ENCODE data around the gene GMEB1. TPM values are rescaled to one million over a fixed set of nuclear protein-coding genes. Genes with fewer than 3 reads are reported as not detected.

Gene GMEB1
- total and polyA plus RNA-seq, 2 donors (not counting 3 experiments of a cell fraction or from before 2014, with no cell fraction given): 8.1 to 16.0 TPM

DNA sequence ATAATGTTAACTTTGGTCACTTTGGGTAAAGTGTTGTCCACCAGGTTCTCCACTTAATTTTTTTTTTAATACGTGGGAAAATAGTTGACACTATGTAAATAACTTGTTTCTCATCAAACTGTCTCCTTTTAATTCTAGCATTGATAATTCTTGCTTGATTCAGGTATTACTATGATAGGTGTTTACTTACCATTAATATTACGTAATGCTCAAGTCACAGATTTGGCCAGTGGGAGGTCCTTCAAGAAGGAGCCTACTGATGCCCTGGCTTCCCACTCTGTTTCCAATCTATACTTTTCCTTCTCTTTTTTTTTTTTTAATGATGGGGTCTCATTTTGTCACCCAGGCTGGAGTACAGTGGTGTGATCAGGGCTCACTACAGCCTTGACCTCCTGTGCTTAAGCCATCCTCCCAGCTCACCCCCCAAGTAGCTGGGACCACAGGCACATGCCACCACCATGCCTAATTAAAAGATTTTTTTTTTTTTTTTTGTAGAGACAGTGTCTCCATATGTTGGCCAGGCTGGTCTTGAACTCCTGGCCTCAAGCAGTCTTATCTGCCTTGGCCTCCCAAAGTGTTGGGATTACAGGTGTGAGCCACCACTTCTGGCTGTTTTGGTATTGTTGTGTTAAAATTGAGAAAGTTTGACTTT, 98.1 kb downstream of the GMEB1 start:
- H3K9me3 ChIP-seq (replicated peaks; ENCODE audit: control insufficient read depth, insufficient read depth, low read length): no peaks in the 10 kb centered on the region
- H2AFZ ChIP-seq (ENCODE audit: low read depth, low read length): no peak overlapping the region
- H3K9ac ChIP-seq (replicated peaks; ENCODE audit: extremely low read depth, insufficient read depth, low read length): no peak overlapping the region
- ChIA-PET POLR2A (interaction anchor here (0.7 kb wide), 1 partner anchor 255 kb away, joined by 5 read pairs; no protein-coding TSS in a partner anchor), CTCF (no interaction called here)
- H3K9me1 ChIP-seq (replicated peaks; ENCODE audit: control insufficient read depth, extremely low read depth, insufficient read depth, low read length): no peaks in the 10 kb centered on the region
- no peak for FAIRE-seq
- H4K20me1 ChIP-seq (replicated peaks; ENCODE audit: control insufficient read depth, extremely low read depth, insufficient read depth, low read length): peaks cover 9% of the 10 kb centered on the region
- H3K27ac ChIP-seq (ENCODE audit: insufficient read depth, low read depth, low read length): no peak overlapping the region
- TF ChIP-seq EZH2 (IDR thresholded peaks at IDR 0.05; ENCODE audit: borderline replicate concordance, low read depth, low read length, severe bottlenecking): no peak
- TF ChIP-seq POLR2A (IDR thresholded peaks at IDR 0.05; ENCODE audit: low read depth, low read length): no peak
- TF ChIP-seq, protein P1, sequence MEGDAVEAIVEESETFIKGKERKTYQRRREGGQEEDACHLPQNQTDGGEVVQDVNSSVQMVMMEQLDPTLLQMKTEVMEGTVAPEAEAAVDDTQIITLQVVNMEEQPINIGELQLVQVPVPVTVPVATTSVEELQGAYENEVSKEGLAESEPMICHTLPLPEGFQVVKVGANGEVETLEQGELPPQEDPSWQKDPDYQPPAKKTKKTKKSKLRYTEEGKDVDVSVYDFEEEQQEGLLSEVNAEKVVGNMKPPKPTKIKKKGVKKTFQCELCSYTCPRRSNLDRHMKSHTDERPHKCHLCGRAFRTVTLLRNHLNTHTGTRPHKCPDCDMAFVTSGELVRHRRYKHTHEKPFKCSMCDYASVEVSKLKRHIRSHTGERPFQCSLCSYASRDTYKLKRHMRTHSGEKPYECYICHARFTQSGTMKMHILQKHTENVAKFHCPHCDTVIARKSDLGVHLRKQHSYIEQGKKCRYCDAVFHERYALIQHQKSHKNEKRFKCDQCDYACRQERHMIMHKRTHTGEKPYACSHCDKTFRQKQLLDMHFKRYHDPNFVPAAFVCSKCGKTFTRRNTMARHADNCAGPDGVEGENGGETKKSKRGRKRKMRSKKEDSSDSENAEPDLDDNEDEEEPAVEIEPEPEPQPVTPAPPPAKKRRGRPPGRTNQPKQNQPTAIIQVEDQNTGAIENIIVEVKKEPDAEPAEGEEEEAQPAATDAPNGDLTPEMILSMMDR (IDR thresholded peaks at IDR 0.05; ENCODE audit: extremely low read depth in 1 of 2, insufficient read depth in 1 of 2, low read depth in 1 of 2, low read length in 2 of 2): no peak
- no peak for TF ChIP-seq POLR2AphosphoS5 (IDR thresholded peaks at IDR 0.05; ENCODE audit: insufficient read depth, low read depth, low read length)
- TF ChIP-seq JUN (IDR thresholded peaks at IDR 0.05; ENCODE audit: borderline replicate concordance, insufficient read depth, insufficient read length, low read depth): no peak
- H3K4me2 ChIP-seq (ENCODE audit: insufficient read depth, low read length): no peak overlapping the region
- DNase-seq (ENCODE audit: low read depth, low spot score): no peak
- peaks cover 0 to 6% of the 10 kb centered on the region in 2 experiments for H3K36me3 ChIP-seq (ENCODE audit: control insufficient read depth in 2 of 2, extremely low read depth in 1 of 2, insufficient read depth in 2 of 2, low read length in 2 of 2)
- peaks cover 60% of the 10 kb centered on the region for H3K79me2 ChIP-seq (ENCODE audit: control insufficient read depth, insufficient read depth, low read length)
- no peaks in the 10 kb centered on the region for H3K4me1 ChIP-seq (ENCODE audit: control insufficient read depth, extremely low read depth, insufficient read depth, low read length)
- dilution Hi-C loops (cut with MboI; ENCODE audit: extremely low pct_ligation_motif_present, low sequenced_read_pairs) (no loop called here), intact Hi-C loops (cut with micrococcal nuclease) (no loop called here)
- no TSS peak for BruUV-seq (replicated peaks)
- no peak overlapping the region for H3K4me3 ChIP-seq (replicated peaks in 1 of 3; ENCODE audit: insufficient read depth in 1 of 3, low read depth in 1 of 3, low read length in 3 of 3)
- no peaks in the 10 kb centered on the region for H3K27me3 ChIP-seq (ENCODE audit: control insufficient read depth in 2 of 2, insufficient read depth in 2 of 2, low read length in 2 of 2)

Small RNA genes within 50 kb of the gene (small RNA-seq; reads per million reads assigned to genes)
- gene RF00422 (ENCODE audit: insufficient read depth, insufficient read length, low read depth, low replicate concordance) (not detected), gene RNU11 (ENCODE audit: insufficient read depth, insufficient read length, low read depth, low replicate concordance) (not detected)

Other genes with a start within 250 kb of the GMEB1 start
- gene RCC1, start 162.7 kb upstream of the GMEB1 start, total RNA-seq: 72.7 and 77.7 TPM in 2 replicates
- 28.7 and 37.1 TPM in 2 replicates for gene RCC1, start 162.7 kb upstream of the GMEB1 start, polyA plus RNA-seq
- 46.2 and 49.0 TPM in 2 replicates for gene TRNAU1AP, start 115.7 kb upstream of the GMEB1 start, total RNA-seq
- gene TRNAU1AP, start 115.7 kb upstream of the GMEB1 start, polyA plus RNA-seq: 31.5 and 32.7 TPM in 2 replicates
- gene RAB42, start 76.5 kb upstream of the GMEB1 start, total RNA-seq: 1.2 and 2.0 TPM in 2 replicates
- 1.4 and 1.8 TPM in 2 replicates for gene RAB42, start 76.5 kb upstream of the GMEB1 start, polyA plus RNA-seq
- gene TAF12, start 25.7 kb upstream of the GMEB1 start, total RNA-seq: 15.3 and 18.2 TPM in 2 replicates
- 13.9 and 17.7 TPM in 2 replicates for gene TAF12, start 25.7 kb upstream of the GMEB1 start, polyA plus RNA-seq
- gene RNU11, start 20.2 kb upstream of the GMEB1 start, total RNA-seq: not detected in 2 replicates
- gene RNU11, start 20.2 kb upstream of the GMEB1 start, polyA plus RNA-seq: not detected in 2 replicates
- gene YTHDF2, start 68.2 kb downstream of the GMEB1 start, total RNA-seq: 101 and 105 TPM in 2 replicates
- gene YTHDF2, start 68.2 kb downstream of the GMEB1 start, polyA plus RNA-seq: 72.4 and 73.6 TPM in 2 replicates
- not detected in 2 replicates for gene OPRD1, start 143.4 kb downstream of the GMEB1 start, total RNA-seq
- not detected in 2 replicates for gene OPRD1, start 143.4 kb downstream of the GMEB1 start, polyA plus RNA-seq
- 39.7 and 45.7 TPM in 2 replicates for gene EPB41, start 245.8 kb downstream of the GMEB1 start, total RNA-seq
- gene EPB41, start 245.8 kb downstream of the GMEB1 start, polyA plus RNA-seq: 20.2 and 22.3 TPM in 2 replicates